CD4-positive, alpha-beta T cell (primary cell): ENCODE data around the gene GADL1. TPM values are rescaled to one million over a fixed set of nuclear protein-coding genes. Genes with fewer than 3 reads are reported as not detected.

Experiments used
- ATAC-seq: fragments of 200-7000 bp; cut with Tn5 transposase; one replicate; pipeline ENCODE4 v1.10.0; 2022; ENCODE audit warnings: mild to moderate bottlenecking; ENCODE audit not compliant: poor library complexity
- CTCF ChIA-PET: fragments of 350-600 bp; sonication (Branson Sonifier 250); formaldehyde crosslinking; loops from one replicate; lab custom pipeline; 2021; ENCODE audit warnings: antibody characterized with exemption, inconsistent platforms; lab: Charles Lee
- POLR2A ChIA-PET: fragments of 350-600 bp; sonication (Branson Sonifier 250); formaldehyde crosslinking; loops from one replicate; lab custom pipeline; 2021; ENCODE audit warnings: antibody characterized with exemption, inconsistent platforms; lab: Charles Lee
- DNase-seq, 14 experiments: peaks; one replicate each; pipeline ENCODE4 v3.0.0-alpha.2; 2013 to 2020; ENCODE audit warnings: mixed read lengths in 2 of 14
- H3K27ac ChIP-seq, 2 donors: one replicate each; pipeline versions ENCODE4 v1.5.1 to v1.7.0; 2013; ENCODE audit warnings: low read length in 2 of 2, low read depth in 1 of 2, mild to moderate bottlenecking in 1 of 2
- H3K27me3 ChIP-seq, 2 experiments: 1 replicate in 1 of 2; 2 replicates in 1 of 2; pipeline versions ENCODE4 v1.6.1 to v1.7.0; 2013; ENCODE audit warnings: low read length in 2 of 2, control low read depth in 1 of 2, mild to moderate bottlenecking in 1 of 2, moderate library complexity in 1 of 2; ENCODE audit not compliant: insufficient read depth in 2 of 2, control insufficient read depth in 1 of 2
- H3K36me3 ChIP-seq: one replicate; pipeline ENCODE4 v1.6.1; 2013; ENCODE audit warnings: low read length, control low read depth; ENCODE audit not compliant: insufficient read depth
- H3K4me1 ChIP-seq: one replicate; pipeline ENCODE4 v1.6.1; 2013; ENCODE audit warnings: low read length, control low read depth; ENCODE audit not compliant: insufficient read depth
- H3K4me3 ChIP-seq: one replicate; pipeline ENCODE4 v1.5.1; 2013; ENCODE audit warnings: mild to moderate bottlenecking, low read length, moderate library complexity
- H3K9me3 ChIP-seq, 2 experiments: 1 replicate in 1 of 2; 2 replicates in 1 of 2; pipeline versions ENCODE4 v1.6.1 to v1.7.0; 2013; ENCODE audit warnings: low read length in 2 of 2, mild to moderate bottlenecking in 2 of 2, control low read depth in 1 of 2, moderate library complexity in 1 of 2; ENCODE audit not compliant: control insufficient read depth in 1 of 2, insufficient read depth in 1 of 2
- H3K27ac Mint-ChIP-seq: one replicate; pipeline ENCODE4 v1.8.0; 2020; ENCODE audit warnings: mixed read lengths
- H3K27me3 Mint-ChIP-seq: one replicate; pipeline ENCODE4 v1.8.0; 2021; ENCODE audit warnings: mixed read lengths
- H3K36me3 Mint-ChIP-seq: one replicate; pipeline ENCODE4 v1.8.0; 2021; ENCODE audit warnings: low read depth, mixed read lengths
- H3K4me1 Mint-ChIP-seq: one replicate; pipeline ENCODE4 v1.8.0; 2021; ENCODE audit warnings: low read depth, mixed read lengths
- H3K4me3 Mint-ChIP-seq: one replicate; pipeline ENCODE4 v1.8.0; 2020; ENCODE audit warnings: mild to moderate bottlenecking, mixed read lengths
- H3K9me3 Mint-ChIP-seq: one replicate; pipeline ENCODE4 v1.8.0; 2020; ENCODE audit warnings: mixed read lengths
- intact Hi-C, 2 experiments: fragments of 100-400 bp; cut with DNase I in 1 of 2; cut with micrococcal nuclease in 1 of 2; formaldehyde crosslinking; loops; one replicate each; pipeline versions ENCODE4 v1.15.1 to v1.9.0; 2023 to 2025; cut with DNase I, micrococcal nuclease
- total RNA-seq, 174 experiments: library from RNA in 2 of 174; stranded (reverse) in 2 of 174; gene quantifications; one replicate each; pipeline ENCODE4 v1.2.3 and lab custom pipeline; 2021 to 2026
- TF ChIP-seq, protein P1 (sequence below): fragments of 200-600 bp; IDR thresholded peaks from one replicate; pipeline ENCODE4 v1.8.0; 2022; ENCODE audit warnings: antibody characterized with exemption, mild to moderate bottlenecking

GADL1 gene
- total RNA-seq, 2 experiments from 2014 or later = not detected

GRCh38 chr3:30699927-30700326 lies 194.5 kb downstream of the GADL1 start:
- Mint-ChIP-seq H3K4me3 (no peak overlapping the region), H3K4me1 (peaks cover 70% of the 10 kb centered on the region), H3K9me3 (no peaks in the 10 kb centered on the region), H3K36me3 (peaks cover 48% of the 10 kb centered on the region), H3K27ac (no peak overlapping the region), H3K27me3 (no peaks in the 10 kb centered on the region)
- intact Hi-C loops = loop anchor here in 1 of 2 experiments (10.0 kb wide), 2 partner anchors 185 to 265 kb away; no protein-coding TSS in a partner anchor
- Histone ChIP-seq H3K27me3 (no peaks in the 10 kb centered on the region), H3K36me3 (peaks cover 17% of the 10 kb centered on the region), H3K4me3 (no peak overlapping the region), H3K27ac (no peak overlapping the region), H3K9me3 (no peaks in the 10 kb centered on the region), H3K4me1 (no peaks in the 10 kb centered on the region)
- ChIA-PET POLR2A (interaction anchor here (1.4 to 1.7 kb wide), 3 partner anchors 14 to 94 kb away, joined by 3 to 5 read pairs (median 4); no protein-coding TSS in a partner anchor), CTCF (no interaction called here)
- ATAC-seq (no peak), DNase-seq (no peak)
- TF ChIP-seq, protein P1, sequence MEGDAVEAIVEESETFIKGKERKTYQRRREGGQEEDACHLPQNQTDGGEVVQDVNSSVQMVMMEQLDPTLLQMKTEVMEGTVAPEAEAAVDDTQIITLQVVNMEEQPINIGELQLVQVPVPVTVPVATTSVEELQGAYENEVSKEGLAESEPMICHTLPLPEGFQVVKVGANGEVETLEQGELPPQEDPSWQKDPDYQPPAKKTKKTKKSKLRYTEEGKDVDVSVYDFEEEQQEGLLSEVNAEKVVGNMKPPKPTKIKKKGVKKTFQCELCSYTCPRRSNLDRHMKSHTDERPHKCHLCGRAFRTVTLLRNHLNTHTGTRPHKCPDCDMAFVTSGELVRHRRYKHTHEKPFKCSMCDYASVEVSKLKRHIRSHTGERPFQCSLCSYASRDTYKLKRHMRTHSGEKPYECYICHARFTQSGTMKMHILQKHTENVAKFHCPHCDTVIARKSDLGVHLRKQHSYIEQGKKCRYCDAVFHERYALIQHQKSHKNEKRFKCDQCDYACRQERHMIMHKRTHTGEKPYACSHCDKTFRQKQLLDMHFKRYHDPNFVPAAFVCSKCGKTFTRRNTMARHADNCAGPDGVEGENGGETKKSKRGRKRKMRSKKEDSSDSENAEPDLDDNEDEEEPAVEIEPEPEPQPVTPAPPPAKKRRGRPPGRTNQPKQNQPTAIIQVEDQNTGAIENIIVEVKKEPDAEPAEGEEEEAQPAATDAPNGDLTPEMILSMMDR = no peak

DNA sequence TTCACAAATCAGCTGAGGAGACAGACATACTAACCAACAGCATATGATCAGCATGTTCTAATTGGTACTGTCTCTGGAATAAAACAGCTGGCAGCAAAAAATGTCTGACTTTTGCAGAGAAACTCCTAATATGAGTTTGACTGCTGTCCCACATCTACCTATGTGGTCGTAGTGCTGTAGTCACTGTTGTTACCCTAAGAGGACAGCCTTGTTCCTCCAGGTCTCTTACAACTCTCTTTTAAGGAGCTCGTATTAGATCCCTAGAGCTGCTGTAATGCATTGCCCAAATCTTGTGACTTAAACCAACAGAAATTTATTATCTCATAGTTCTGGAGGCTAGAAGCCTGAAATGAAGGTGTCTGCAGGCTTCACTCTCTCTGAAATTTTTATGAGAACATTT lies 195.9 kb downstream of the GADL1 start:
- intact Hi-C loops = loop anchor here in 1 of 2 experiments (10.0 kb wide), 2 partner anchors 184 to 264 kb away; no protein-coding TSS in a partner anchor
- no peak for ATAC-seq
- H3K27ac Mint-ChIP-seq = peak overlapping the region; percentile 31

DNA sequence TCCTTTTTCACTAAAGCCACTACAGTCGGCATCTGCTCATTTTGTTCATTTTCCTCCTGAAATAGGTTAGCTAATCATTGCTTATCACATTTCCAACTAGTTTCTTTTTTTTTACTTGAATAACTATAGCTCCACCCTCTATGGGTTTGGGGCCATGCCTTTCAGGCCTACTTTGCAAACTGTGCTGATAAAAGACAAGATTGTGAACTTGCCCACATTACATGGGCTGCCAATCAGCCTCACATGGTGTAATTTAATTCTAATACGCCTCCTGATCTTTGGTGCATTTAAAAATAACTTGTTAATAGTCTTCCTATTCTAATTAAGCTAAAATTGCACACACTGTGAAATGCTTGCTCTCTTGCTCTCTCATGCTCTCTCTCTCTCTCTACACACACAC lies 197.6 kb downstream of the GADL1 start:
- peaks cover 78% of the 10 kb centered on the region for H3K36me3 Mint-ChIP-seq
- DNase-seq (no peak), ATAC-seq (no peak)
- TF ChIP-seq, protein P1 = no peak
- intact Hi-C loops = loop anchor here in 1 of 2 experiments (10.0 kb wide), 2 partner anchors 182 to 262 kb away; no protein-coding TSS in a partner anchor
- Histone ChIP-seq H3K4me3 (no peak overlapping the region), H3K27ac (no peak overlapping the region), H3K27me3 (no peaks in the 10 kb centered on the region), H3K36me3 (peaks cover 47% of the 10 kb centered on the region), H3K4me1 (peaks cover 2% of the 10 kb centered on the region), H3K9me3 (no peaks in the 10 kb centered on the region)
- H3K9me3 Mint-ChIP-seq = no peaks in the 10 kb centered on the region
- peak overlapping the region; percentile 50 for H3K27ac Mint-ChIP-seq
- CTCF ChIA-PET = interaction anchor here (1.7 kb wide), 1 partner anchor 498 kb away, joined by 4 read pairs; no protein-coding TSS in a partner anchor
- H3K4me3 Mint-ChIP-seq = no peak overlapping the region
- H3K4me1 Mint-ChIP-seq = peaks cover 71% of the 10 kb centered on the region
- POLR2A ChIA-PET = interaction anchor here (1.1 to 1.6 kb wide), 3 partner anchors 9 to 434 kb away, joined by 3 to 6 read pairs (median 3); no protein-coding TSS in a partner anchor
- H3K27me3 Mint-ChIP-seq = no peaks in the 10 kb centered on the region

More for the DNA sequence above, 195.9 kb downstream of the GADL1 start:
- peaks cover under 1% of the 10 kb centered on the region for H3K4me1 ChIP-seq
- H3K27ac ChIP-seq = no peak overlapping the region
- H3K9me3 Mint-ChIP-seq = no peaks in the 10 kb centered on the region
- H3K4me1 Mint-ChIP-seq = peaks cover 70% of the 10 kb centered on the region
- H3K27me3 Mint-ChIP-seq = no peaks in the 10 kb centered on the region
- H3K36me3 Mint-ChIP-seq = peaks cover 61% of the 10 kb centered on the region
- CTCF ChIA-PET = no interaction called here
- no peaks in the 10 kb centered on the region for H3K9me3 ChIP-seq
- H3K4me3 Mint-ChIP-seq = no peak overlapping the region
- peaks cover 31% of the 10 kb centered on the region for H3K36me3 ChIP-seq
- no peak overlapping the region for H3K4me3 ChIP-seq
- POLR2A ChIA-PET = interaction anchor here (1.4 to 1.7 kb wide), 3 partner anchors 15 to 92 kb away, joined by 3 to 5 read pairs (median 4); no protein-coding TSS in a partner anchor
- TF ChIP-seq, protein P1 = no peak
- no peaks in the 10 kb centered on the region for H3K27me3 ChIP-seq
- no peak for DNase-seq
